Measurements from ENCODE around the gene NFKBIL1.

DNA sequence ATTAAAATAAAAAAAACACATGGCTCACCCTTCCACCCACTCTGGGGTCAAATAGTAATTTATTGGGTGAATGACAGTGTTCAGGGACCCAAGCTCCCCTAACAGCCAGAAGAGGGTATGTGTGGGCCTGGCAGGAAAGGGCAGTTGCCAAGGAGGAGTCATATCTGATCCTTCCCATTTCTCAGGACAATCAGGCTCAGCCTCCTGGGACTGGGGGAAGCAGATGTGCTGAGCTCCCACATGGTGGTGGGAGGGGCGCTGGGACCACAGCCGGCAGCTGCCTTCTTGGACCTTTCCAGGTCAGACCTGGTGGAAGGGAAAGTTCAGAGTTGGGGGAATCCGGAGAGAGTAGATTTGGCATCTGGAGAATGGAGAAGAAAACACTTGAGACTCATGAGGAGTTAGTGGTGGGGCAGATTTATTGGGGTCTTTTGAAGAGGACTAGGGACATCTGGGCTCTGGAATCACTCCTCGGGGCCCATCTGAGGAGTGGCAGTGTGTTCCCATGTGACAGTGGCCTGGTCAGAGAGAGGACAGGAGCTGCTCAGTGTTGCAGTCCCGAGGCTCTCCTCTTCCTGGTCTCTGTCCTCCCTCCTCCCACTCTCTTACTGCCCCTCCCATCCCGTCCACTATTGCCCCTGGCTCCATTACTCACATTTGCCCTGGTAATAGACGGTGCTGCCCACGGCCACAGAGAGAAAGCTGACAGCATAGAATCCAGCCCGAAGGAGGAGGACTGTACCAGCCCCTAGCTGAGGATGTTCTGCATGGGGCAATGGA is 41.7 kb downstream of the NFKBIL1 start:
- TF ChIP-seq, protein P1, sequence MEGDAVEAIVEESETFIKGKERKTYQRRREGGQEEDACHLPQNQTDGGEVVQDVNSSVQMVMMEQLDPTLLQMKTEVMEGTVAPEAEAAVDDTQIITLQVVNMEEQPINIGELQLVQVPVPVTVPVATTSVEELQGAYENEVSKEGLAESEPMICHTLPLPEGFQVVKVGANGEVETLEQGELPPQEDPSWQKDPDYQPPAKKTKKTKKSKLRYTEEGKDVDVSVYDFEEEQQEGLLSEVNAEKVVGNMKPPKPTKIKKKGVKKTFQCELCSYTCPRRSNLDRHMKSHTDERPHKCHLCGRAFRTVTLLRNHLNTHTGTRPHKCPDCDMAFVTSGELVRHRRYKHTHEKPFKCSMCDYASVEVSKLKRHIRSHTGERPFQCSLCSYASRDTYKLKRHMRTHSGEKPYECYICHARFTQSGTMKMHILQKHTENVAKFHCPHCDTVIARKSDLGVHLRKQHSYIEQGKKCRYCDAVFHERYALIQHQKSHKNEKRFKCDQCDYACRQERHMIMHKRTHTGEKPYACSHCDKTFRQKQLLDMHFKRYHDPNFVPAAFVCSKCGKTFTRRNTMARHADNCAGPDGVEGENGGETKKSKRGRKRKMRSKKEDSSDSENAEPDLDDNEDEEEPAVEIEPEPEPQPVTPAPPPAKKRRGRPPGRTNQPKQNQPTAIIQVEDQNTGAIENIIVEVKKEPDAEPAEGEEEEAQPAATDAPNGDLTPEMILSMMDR (IDR thresholded peaks at IDR 0.05) = no peak
- no peak for TF ChIP-seq POLR2A (IDR thresholded peaks at IDR 0.05)

All from adrenal gland (tissue), 5 donors.